Measurements from ENCODE around the gene CAPN2. TPM values are rescaled to one million over a fixed set of nuclear protein-coding genes. Genes with fewer than 3 reads are reported as not detected.
A peak's percentile ranks its signal among the peaks of the same experiment; 100 is the strongest.

Gene CAPN2
- 100 to 1,000 TPM; 380 to 424 (median 413) TPM for total RNA-seq (2021; fragmentation: NEBNext Ultra II Directional; extraction: Animal tissue kit (Norgen Biotek cat#: 25700))
- long read RNA-seq, partial matches to known transcripts: 35 of 47 reads
- long read RNA-seq, other reads (novel, unspliced or antisense): 6 of 47 reads

DNA sequence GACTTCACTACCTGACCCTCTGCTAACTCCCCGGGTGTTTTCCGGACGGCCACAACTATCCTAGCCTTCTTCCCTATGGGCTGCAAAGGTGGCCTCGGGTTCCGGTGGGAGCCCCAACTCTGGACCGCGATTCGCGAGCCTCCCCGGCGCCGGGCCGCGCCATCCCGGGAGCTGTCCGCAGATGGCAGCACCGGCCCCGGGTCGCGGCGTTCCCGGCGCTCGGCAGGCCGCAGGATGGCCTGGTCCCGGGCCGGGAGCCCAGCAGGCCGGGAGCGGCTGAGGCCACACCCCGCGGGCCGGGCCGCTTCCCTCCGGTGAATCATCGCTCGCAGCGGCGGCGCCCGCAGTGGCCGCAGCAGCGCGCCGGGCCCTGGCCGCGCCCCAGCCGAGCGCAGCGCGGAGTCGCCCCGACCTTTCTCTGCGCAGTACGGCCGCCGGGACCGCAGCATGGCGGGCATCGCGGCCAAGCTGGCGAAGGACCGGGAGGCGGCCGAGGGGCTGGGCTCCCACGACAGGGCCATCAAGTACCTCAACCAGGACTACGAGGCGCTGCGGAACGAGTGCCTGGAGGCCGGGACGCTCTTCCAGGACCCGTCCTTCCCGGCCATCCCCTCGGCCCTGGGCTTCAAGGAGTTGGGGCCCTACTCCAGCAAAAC lies at the start of gene CAPN2:
Gene CAPN2 (plus strand): TSS at position 346 of the 656 bp plus-strand sequence. CDS start 102 bp downstream, at position 448.
- peaks cover 38% of the 10 kb centered on the region for H3K36me3 Mint-ChIP-seq (ENCODE audit: low read depth)
- peaks cover 10% of the 10 kb centered on the region for H3K27me3 Mint-ChIP-seq (ENCODE audit: insufficient read depth)
- peak within 1 kb of the TSS; percentile 95 for H3K27ac Mint-ChIP-seq
- peaks cover 76% of the 10 kb centered on the region for H3K4me1 Mint-ChIP-seq (ENCODE audit: low read depth)
- peak; percentile 77 for DNase-seq
- TF ChIP-seq, protein P1, sequence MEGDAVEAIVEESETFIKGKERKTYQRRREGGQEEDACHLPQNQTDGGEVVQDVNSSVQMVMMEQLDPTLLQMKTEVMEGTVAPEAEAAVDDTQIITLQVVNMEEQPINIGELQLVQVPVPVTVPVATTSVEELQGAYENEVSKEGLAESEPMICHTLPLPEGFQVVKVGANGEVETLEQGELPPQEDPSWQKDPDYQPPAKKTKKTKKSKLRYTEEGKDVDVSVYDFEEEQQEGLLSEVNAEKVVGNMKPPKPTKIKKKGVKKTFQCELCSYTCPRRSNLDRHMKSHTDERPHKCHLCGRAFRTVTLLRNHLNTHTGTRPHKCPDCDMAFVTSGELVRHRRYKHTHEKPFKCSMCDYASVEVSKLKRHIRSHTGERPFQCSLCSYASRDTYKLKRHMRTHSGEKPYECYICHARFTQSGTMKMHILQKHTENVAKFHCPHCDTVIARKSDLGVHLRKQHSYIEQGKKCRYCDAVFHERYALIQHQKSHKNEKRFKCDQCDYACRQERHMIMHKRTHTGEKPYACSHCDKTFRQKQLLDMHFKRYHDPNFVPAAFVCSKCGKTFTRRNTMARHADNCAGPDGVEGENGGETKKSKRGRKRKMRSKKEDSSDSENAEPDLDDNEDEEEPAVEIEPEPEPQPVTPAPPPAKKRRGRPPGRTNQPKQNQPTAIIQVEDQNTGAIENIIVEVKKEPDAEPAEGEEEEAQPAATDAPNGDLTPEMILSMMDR (IDR thresholded peaks at IDR 0.05): peak; percentile 77
- H3K4me3 Mint-ChIP-seq: peak within 1 kb of the TSS; percentile 88
- H3K9me3 Mint-ChIP-seq: no peaks in the 10 kb centered on the region

DNA sequence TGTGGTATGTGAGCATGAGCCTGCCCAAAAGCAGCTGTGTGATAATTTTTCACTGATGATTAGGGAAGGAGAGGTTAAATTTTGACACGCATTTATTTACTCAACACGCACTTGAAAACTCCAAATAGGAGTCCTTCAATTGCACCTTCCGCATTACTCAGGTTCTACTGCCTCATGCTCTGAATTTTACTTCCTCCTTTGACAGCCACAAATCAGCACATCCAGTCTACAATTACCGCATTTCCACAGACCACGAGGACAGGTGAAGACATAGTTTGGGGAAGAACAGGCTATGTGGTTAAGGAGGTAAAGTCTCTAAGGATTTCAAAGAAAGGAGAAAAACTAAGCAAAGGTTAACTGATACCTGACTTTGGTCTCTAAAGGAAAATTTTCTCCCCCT lies 49.4 kb upstream of the CAPN2 start:
- H3K27me3 Mint-ChIP-seq (ENCODE audit: insufficient read depth): peaks cover 23% of the 10 kb centered on the region
- H3K36me3 Mint-ChIP-seq (ENCODE audit: low read depth): no peaks in the 10 kb centered on the region
- TF ChIP-seq, protein P1 (IDR thresholded peaks at IDR 0.05): no peak
- no peaks in the 10 kb centered on the region; the same call in 1 of the 2 replicates for H3K4me1 Mint-ChIP-seq (ENCODE audit: low read depth)
- DNase-seq: no peak
- H3K4me3 Mint-ChIP-seq: no peak overlapping the region
- H3K9me3 Mint-ChIP-seq: no peaks in the 10 kb centered on the region
- H3K27ac Mint-ChIP-seq: no peak overlapping the region

DNA sequence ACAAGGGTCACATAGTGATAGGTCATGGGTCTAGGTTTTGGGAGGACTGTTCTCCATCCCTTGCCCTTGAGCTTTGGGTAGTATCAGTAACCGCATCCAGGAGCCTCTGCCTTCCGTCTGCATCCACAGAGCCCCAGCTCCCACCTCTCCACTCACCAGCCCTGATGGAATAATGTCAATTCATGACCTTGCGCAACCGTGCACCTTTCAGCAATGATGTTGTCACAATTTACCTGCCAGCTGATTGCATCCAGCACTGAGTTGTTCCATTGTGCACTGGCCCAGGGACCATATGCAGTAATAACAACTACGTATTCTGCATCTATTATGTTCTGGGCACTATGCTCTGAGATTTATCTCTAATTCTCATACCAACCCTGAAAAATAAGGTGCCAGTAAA lies 48.2 kb upstream of the CAPN2 start:
- Mint-ChIP-seq H3K27ac (no peak overlapping the region), H3K4me1 (ENCODE audit: low read depth) (no peaks in the 10 kb centered on the region; the same call in 1 of the 2 replicates), H3K36me3 (ENCODE audit: low read depth) (no peaks in the 10 kb centered on the region), H3K9me3 (no peaks in the 10 kb centered on the region), H3K27me3 (ENCODE audit: insufficient read depth) (peaks cover 28% of the 10 kb centered on the region), H3K4me3 (no peak overlapping the region)
- DNase-seq: no peak
- TF ChIP-seq, protein P1 (IDR thresholded peaks at IDR 0.05): no peak

DNA sequence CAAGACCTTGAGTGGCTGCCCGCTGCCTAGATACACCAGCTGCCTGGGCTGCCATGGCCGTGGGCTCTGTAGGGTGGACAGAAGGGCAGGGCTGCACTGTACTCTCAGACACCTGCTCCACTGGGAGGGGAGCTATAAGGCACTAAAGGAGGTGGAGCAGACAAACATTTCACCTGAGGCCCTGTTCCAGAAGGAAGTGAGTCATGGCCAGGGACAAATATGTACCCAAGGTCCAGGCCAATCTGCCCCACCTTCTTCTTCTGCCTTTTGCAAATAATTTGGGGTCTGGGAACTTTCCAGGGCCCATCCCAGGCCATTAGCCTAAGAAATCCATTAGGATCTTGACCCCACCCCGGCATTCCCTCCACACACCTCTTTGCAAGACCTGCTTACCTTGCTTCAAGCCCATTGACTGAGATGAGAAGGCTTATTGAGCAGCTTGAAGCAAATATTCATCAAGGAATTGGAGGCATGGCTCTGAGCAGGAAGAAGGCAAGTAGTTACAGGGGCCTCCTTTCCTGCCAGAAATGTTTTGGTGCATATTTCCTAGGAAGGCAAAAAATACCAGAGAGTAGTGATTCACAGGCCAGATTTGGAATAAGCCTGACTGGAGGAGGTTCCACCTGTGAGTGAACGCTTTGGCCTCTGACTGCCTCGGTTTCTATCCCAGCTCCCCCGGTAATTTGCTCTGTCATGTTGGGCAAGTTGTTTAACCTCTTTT lies 46.6 kb upstream of the CAPN2 start, which contains the start of gene CAPN8:
Gene CAPN8 (minus strand): TSS at position 110 of the 721 bp plus-strand sequence. CDS start 55 bp downstream, at position 55.
- peaks cover 26% of the 10 kb centered on the region for H3K27me3 Mint-ChIP-seq (ENCODE audit: insufficient read depth)
- peaks cover 12% of the 10 kb centered on the region for H3K4me1 Mint-ChIP-seq (ENCODE audit: low read depth)
- DNase-seq: peak; percentile 2

DNA sequence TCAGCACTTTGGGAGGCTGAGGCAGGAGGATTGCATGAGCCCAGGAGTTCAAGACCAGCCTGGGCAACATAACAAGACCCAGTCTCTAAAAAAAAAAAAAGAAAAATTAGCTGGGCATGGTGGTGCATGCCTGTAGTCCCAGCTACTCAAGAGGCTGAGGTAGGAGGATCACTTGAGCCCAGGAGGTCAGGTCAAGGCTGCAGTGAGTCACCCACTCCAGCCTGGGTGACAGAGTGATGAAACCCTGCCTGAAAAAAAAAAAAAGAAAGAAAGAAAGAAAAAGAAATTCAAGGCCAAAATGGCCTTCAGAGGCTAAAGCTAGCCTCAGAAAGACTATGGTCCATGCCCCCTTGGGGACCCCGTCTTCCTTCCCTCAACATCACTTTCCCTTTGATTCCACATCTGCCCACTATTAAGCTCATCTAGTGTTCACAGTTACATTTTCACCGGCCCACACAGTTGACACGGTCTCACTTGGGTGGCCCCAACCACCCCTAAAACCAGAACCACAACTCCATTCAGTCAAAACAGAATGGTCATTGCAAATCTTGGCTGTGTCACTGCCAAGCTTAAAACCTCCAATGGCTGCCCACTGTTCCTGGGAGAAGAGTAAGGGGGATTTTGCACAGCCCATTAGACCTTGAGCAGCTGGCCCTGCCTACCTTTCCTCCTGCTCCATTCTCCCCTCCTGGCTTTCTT lies 44.7 kb upstream of the CAPN2 start:
- Mint-ChIP-seq H3K4me1 (ENCODE audit: low read depth) (peaks cover 16% of the 10 kb centered on the region), H3K36me3 (ENCODE audit: low read depth) (no peaks in the 10 kb centered on the region), H3K9me3 (no peaks in the 10 kb centered on the region), H3K4me3 (no peak overlapping the region), H3K27ac (no peak overlapping the region), H3K27me3 (ENCODE audit: insufficient read depth) (peaks cover 30% of the 10 kb centered on the region)
- TF ChIP-seq, protein P1 (IDR thresholded peaks at IDR 0.05): no peak
- DNase-seq: no peak

More for the DNA sequence above, 46.6 kb upstream of the CAPN2 start, which contains the start of gene CAPN8:
- TF ChIP-seq, protein P1 (IDR thresholded peaks at IDR 0.05): no peak
- no peaks in the 10 kb centered on the region for H3K36me3 Mint-ChIP-seq (ENCODE audit: low read depth)
- H3K4me3 Mint-ChIP-seq: no peak within 1 kb of the TSS
- no peaks in the 10 kb centered on the region for H3K9me3 Mint-ChIP-seq
- no peak within 1 kb of the TSS for H3K27ac Mint-ChIP-seq
